KMS-11 (cell line): ENCODE measurements around the gene CCR8.
A peak's percentile ranks its signal among the peaks of the same experiment; 100 is the strongest.

Experiments
- H2AFZ ChIP-seq: fragments of 200-600 bp; sonication (generic); 2 replicates; pipeline ENCODE4 v1.6.1; 2016; ENCODE audit warnings: antibody characterized with exemption, mixed run types, low read depth
- H3K27ac ChIP-seq: fragments of 200-600 bp; sonication (generic); 2 replicates; pipeline ENCODE4 v1.6.1; 2016; ENCODE audit warnings: mild to moderate bottlenecking, mixed run types
- H3K27me3 ChIP-seq: fragments of 200-600 bp; sonication (generic); 2 replicates; pipeline ENCODE4 v1.6.1; 2017; ENCODE audit warnings: mild to moderate bottlenecking, low read depth, mixed run types, moderate library complexity; ENCODE audit not compliant: insufficient read depth
- H3K36me3 ChIP-seq: fragments of 200-600 bp; sonication (generic); 2 replicates; pipeline ENCODE4 v1.6.1; 2017; ENCODE audit warnings: mild to moderate bottlenecking, mixed run types; ENCODE audit not compliant: insufficient read depth
- H3K4me1 ChIP-seq: fragments of 200-600 bp; sonication (generic); 2 replicates; pipeline ENCODE4 v1.6.1; 2016; ENCODE audit warnings: mild to moderate bottlenecking, low read depth, mixed run types; ENCODE audit not compliant: poor library complexity, severe bottlenecking
- H3K4me2 ChIP-seq: fragments of 200-600 bp; sonication (generic); 2 replicates; pipeline ENCODE4 v1.7.0; 2016; ENCODE audit warnings: mild to moderate bottlenecking, mixed run types
- H3K4me3 ChIP-seq: fragments of 200-600 bp; sonication (generic); IDR thresholded peaks from 2 replicates; pipeline ENCODE4 v1.6.1; 2017; ENCODE audit warnings: low read depth, low read length, mixed read lengths; ENCODE audit not compliant: insufficient read depth
- H3K79me2 ChIP-seq: fragments of 200-600 bp; sonication (generic); 2 replicates; pipeline ENCODE4 v1.6.1; 2016; ENCODE audit warnings: low read depth, mixed run types; ENCODE audit not compliant: insufficient read depth
- H3K9ac ChIP-seq: fragments of 200-600 bp; sonication (generic); 2 replicates; pipeline ENCODE4 v1.6.1; 2016; ENCODE audit warnings: mild to moderate bottlenecking, mixed run types
- H4K20me1 ChIP-seq: fragments of 200-600 bp; sonication (generic); 2 replicates; pipeline ENCODE4 v1.6.1; 2016; ENCODE audit warnings: mild to moderate bottlenecking, mixed run types; ENCODE audit not compliant: insufficient read depth
- CTCF ChIP-seq: fragments of 200-600 bp; sonication (generic); conservative IDR thresholded peaks from 2 replicates; pipeline ENCODE4 v1.6.1; 2017; ENCODE audit warnings: low read depth, mild to moderate bottlenecking, antibody characterized with exemption, low read length, moderate library complexity, mixed read lengths

The CCR8 gene

DNA sequence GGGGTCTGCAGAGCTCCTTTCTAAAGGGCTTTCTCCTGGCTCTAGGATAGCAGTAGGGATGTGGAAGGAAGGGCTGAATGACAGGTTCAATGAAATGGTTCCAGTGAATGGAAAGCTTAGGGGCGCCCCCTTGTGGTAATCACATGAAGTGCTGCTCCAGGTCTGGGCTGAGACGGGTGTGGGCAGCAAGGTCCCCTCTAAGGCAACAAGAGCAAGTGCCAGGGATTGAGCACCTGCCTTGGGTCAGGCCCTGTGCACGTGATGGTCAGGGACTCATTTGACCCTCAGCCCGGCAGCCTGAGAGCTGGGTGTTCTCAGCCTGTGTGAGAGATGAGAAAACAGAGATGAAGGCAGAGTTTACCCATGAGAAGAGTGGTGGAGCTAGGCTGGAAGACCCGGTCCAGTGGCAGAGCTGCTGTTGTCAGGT lies 37.6 kb upstream of the CCR8 start:
- Histone ChIP-seq H3K9ac (no peak overlapping the region), H3K4me2 (no peak overlapping the region), H3K4me1 (peaks cover 44% of the 10 kb centered on the region), H3K79me2 (no peaks in the 10 kb centered on the region), H3K4me3 (no peak overlapping the region), H4K20me1 (no peaks in the 10 kb centered on the region), H3K27ac (no peak overlapping the region), H3K27me3 (no peaks in the 10 kb centered on the region), H3K36me3 (no peaks in the 10 kb centered on the region), H2AFZ (peak overlapping the region; percentile 30)
- TF ChIP-seq CTCF: peak; percentile 93

DNA sequence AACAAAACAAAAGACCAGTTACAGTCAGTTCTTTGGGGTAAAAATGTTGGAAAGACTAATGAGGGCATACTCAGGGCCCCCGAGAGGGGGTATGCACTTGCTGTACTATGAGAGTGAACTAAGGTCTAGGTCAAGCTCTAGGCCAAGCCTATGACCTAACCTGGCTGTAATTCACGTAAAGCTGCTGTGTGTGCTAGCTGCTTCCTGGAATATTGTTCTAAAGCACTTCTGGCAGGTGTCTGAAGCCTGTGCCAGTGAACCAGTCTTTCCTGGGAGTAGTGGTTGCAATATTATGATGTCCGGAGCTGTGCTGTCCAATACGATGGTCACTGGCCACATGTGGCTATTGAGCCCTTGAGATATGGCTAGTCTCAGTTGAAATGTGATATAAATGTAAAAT lies 36.5 kb upstream of the CCR8 start:
- Histone ChIP-seq H3K79me2 (no peaks in the 10 kb centered on the region), H3K27ac (no peak overlapping the region), H3K4me2 (no peak overlapping the region), H4K20me1 (no peaks in the 10 kb centered on the region), H3K36me3 (no peaks in the 10 kb centered on the region), H3K9ac (no peak overlapping the region), H3K4me1 (peaks cover 34% of the 10 kb centered on the region), H3K27me3 (no peaks in the 10 kb centered on the region), H3K4me3 (no peak overlapping the region), H2AFZ (no peak overlapping the region)
- TF ChIP-seq CTCF: no peak

- no peaks in the 10 kb centered on the region for H3K36me3 ChIP-seq
- H3K79me2 ChIP-seq: no peaks in the 10 kb centered on the region
- H3K4me2 ChIP-seq: no peak overlapping the region
- no peak overlapping the region for H3K4me3 ChIP-seq
- H3K27me3 ChIP-seq: no peaks in the 10 kb centered on the region
- no peak overlapping the region for H3K27ac ChIP-seq
- no peaks in the 10 kb centered on the region for H4K20me1 ChIP-seq
- peaks cover 19% of the 10 kb centered on the region for H3K4me1 ChIP-seq
- no peak overlapping the region for H3K9ac ChIP-seq
- H2AFZ ChIP-seq: no peak overlapping the region
- no peak for TF ChIP-seq CTCF
These were observed 34.9 kb upstream of the CCR8 start for GRCh38 chr3:39294446-39295183.

- TF ChIP-seq CTCF: no peak
- Histone ChIP-seq H3K4me1 (peaks cover 12% of the 10 kb centered on the region), H3K4me2 (no peak overlapping the region)
These were observed 34.2 kb upstream of the CCR8 start for GRCh38 chr3:39295184-39295775.

More at GRCh38 chr3:39295184-39295775, 34.2 kb upstream of the CCR8 start:
- Histone ChIP-seq H3K27ac (no peak overlapping the region), H3K4me3 (no peak overlapping the region), H3K36me3 (no peaks in the 10 kb centered on the region), H3K79me2 (no peaks in the 10 kb centered on the region), H3K27me3 (no peaks in the 10 kb centered on the region), H4K20me1 (no peaks in the 10 kb centered on the region), H2AFZ (no peak overlapping the region), H3K9ac (no peak overlapping the region)
